ENCODE data around the gene THAP10.
A peak's percentile ranks its signal among the peaks of the same experiment; 100 is the strongest.
"Not testable (repeated sequence)": the region's sequence is repeated elsewhere in the genome, so short reads cannot be mapped to it uniquely, and the experiment has no call there.

THAP10 gene

DNA sequence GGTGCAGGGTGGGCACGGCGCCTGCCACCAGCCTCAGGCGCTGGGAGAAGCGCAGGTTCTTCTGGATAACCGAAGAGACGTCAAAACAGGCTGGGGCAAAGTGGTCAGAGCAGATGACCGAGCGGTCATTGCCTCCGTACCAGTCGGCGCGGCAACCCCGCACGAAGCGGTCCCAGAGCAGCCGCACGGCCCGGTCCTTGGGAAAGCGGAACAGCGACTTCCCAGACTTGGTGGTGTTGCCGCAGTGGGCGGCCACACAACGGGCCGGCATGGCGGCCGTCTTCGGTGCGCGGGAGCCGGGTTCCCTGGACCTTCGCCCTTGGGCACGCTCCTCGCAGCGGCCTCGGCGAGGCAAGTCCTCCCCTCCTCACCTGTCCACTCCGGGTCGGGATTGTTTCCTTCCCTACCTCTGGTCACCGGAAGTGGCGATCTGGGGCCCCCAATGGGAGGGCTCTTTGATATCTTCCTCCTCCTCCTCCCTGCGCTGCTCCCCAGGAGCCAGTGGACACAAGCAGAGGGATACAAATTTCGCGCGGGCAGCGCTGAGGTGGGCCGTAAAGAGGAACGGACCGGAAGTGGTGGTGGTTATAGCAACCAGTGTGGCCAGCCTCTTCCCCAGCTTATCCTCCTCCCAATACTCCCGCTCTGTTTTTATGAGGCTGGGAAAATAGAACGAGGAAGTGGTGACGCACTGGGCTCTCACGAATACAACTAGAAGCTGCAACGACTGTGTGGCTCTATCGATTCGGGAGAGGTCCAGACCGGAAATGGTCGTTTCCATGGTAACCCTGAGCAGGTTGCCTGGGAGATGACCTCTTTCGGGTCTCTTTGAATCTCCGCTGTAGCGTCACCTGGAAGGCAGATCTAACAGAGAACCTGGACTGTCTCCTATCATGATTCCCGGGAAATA is at the start of gene THAP10, which contains the start of gene LRRC49:
TSS of gene THAP10 (minus strand) at position 432 of the 910 bp plus-strand sequence. CDS start at position 271, 161 bp downstream.
TSS of gene LRRC49 (plus strand) at position 825 of the 910 bp plus-strand sequence. CDS start at position 894, 69 bp downstream.
- peak; percentile 80 for DNase-seq

DNA sequence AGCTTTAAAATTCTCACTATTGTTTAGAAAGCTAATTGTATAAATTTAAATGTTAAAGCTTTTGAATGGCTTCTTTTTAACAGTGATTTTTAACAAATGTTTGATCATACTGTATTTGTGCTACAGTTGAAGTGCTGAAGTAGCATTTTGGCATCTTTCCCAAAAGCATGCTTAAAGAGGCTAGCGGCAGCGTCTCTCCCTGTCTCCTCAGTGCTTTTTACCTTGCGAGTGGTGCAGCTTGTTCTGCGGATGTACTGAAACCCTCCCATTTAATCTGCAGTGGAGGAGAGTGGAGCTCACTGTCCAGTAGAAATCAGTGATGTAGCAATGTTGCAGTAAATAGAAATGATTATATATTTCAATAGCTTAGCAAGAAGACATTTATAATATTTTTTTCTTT is 44.1 kb upstream of the THAP10 start:
- DNase-seq, result peak; percentile 15

DNA sequence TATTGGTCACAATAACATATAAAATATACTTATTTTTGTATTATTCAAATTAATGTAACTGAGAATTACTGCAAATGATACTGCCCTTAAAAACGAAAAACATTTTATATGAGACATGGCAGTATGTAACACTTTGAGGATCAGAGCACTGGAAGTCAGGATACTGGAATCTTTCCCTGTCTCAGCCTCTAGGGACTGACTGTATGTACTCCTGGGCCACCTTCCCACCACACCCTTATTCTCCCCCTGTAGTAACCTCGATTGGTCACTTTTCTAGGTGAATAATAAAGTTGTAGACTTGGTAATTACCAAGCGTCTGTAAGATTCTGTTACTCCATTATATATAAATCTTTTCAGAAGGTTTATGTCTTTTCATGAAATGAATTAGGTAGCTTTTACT is 43.4 kb upstream of the THAP10 start:
- no peak for DNase-seq

DNA sequence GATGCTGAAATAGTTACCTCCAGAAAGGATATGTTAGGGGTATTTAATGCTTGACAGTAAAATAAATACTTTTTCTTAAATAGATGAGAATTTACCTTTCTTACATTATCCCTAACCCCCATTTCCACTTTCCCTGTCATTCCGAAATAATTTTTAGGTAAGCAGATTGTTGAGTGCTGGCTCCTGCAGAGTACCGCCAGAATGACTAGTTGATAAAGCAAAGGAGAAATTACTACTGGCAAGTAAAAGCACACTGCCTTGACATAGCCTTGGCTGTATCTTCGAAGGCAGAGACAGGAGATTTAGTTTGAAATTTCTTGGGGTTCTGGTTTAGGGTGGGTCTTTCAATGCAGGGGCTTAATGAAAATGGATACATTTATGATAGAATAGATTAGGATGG is 41.2 kb upstream of the THAP10 start:
- DNase-seq, result no peak

DNA sequence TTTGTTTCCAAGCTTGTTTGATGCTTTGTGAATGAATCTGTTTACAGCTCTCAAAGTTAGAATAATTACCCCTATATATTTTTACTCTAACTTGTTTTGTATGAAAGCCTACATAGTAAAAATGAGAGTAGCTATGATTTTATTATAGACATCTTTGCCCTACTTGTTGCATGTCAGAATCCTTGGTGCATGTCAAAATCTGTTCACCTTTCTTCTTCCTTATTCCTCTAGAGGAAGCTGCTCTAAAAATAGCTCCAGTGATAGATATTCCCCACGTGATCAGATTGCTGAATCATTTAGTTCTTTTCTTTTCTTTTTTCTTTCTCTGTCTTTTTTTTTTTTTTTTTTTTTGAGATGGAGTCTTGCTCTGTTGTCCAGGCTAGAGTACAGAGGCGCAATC is 40.2 kb upstream of the THAP10 start:
- DNase-seq, result no peak

DNA sequence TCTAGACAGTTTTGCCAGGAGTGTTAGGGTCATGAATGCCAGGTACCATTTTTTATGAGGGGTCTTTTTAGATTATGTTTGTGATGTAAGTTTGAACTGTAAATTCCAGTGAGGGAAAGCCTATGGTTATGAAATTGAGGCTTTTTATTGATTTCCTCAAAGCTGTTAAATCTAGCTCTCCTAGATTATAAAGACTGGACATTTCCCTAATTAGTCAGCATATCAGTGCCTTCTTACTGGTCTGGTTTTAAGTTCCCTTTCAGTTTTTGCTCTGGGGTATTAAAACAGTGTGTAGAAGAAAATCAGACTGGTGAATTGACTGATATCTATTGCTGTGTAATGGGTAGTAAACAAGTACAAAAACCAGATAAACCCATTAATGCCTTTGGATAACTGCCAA is 39.6 kb upstream of the THAP10 start:
- no peak for DNase-seq

DNA sequence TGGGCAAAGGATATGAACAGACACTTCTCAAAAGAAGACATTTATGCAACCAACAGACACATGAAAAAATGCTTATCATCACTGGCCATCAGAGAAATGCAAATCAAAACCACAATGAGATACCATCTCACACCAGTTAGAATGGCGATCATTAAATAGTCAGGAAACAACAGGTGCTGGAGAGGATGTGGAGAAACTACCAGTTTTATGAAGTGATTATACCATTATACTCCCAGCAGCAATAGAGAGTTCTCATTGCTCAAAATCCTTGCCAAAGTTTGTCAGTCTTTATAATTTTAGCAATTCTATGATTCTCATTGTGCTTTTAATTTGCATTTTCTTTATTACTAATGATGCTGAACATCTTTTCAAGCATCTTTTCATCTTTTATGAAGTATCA is 34.7 kb upstream of the THAP10 start:
- not testable (repeated sequence) for DNase-seq

DNA sequence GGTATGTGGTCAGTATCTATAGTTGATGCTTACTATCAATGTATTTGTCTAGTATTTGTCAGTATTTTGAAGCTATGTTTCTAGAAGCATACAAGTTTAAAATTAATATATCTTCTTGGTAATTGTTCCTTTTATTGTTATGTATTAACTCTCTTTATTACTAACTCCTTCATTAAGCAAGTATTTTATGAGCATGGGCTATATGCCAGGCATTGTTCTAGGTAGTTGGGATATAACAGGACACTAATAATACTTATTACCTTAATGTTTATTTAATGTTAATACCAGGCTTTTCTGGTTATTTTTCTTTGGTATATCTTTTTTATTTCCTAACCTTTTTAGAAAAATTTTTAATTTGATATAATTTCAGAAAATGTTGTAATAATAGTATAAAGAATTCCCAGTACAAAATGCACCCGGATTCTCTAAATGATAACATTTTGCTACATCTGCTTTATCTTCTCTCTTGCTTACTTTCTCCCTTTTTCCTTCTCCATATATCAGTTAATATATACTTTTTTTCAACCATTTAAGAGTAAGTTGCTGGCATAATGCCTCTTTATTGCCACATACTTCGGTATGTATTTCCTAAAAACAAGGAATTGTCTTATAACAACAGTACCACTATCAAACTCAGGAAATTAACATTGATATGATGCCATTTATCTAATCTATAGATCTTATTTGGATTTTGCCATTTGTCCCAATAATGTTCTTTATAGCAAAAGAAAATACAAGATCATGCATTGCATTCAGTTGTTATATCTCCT is 31.3 kb upstream of the THAP10 start:
- no peak for DNase-seq

DNA sequence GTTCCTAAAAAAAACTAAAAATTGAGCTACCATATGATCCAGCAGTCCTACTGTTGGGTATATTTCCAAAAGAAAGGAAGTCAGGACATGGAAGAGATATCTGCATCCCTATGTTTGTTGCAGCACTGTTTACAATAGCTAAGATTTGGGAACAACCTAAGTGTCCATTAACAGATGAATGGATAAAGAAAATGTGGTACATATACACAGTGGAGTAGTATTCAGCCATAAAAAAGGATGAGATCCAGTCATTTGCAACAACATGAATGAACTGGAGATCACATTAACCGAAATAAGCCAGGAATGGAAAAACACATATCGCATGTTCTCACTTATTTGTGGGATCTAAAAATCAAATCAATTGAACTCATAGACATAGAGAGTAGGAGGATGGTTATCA is 29.9 kb upstream of the THAP10 start:
- no peak for DNase-seq

DNA sequence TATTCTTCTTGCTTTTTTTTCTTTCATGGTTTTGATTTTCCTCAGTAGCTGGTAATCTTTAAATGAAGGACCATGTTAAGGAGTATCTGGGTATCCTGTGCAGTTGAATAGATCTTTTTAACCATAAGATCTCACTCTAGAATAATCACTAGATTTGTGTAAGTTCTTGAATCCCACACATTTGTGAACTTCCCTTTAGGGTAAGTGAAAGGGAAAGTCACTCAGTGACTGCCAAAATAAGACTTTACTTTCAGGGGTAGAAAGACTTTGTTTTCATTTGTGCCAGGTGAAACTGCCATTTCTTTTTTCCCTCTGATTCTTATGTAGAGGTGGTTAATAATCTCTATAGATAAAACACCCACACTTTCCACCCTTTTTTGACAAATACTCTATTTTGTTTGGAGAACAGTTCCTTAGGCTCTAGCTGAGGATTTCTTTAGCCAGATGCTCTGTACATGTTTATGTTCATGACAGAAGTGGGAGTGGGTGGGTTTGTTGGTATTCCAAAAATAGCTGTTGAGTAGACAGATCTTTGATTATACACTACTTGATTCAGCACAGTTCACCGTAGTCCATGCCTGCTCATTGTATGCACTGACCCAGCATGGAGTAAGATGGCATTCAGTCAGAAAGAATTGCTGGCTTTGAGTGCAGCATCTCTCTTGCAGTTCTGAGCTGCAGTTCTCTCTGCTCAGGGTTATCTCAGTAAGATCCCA is 28.9 kb upstream of the THAP10 start:
- DNase-seq, result no peak

DNA sequence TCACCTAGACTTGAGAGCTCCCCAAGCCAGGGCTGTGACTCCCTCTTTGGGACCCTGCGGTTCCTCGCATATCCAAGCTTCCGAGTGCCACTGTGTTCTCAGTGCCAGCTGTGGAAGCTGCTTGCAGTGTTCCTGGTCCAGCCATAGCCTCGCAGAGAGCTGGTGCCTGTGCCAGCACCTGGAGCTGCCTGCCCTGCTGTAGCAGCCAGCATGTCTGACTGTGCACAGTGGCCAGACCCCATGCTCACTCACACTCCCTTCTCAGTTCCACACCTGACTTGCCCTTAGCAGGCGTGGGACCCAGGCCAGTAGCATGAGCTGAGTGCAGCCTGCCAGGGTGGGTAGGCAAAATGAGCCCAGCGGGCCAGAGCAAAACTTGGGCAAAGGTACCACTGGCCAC is 25.7 kb upstream of the THAP10 start:
- no peak for DNase-seq

DNA sequence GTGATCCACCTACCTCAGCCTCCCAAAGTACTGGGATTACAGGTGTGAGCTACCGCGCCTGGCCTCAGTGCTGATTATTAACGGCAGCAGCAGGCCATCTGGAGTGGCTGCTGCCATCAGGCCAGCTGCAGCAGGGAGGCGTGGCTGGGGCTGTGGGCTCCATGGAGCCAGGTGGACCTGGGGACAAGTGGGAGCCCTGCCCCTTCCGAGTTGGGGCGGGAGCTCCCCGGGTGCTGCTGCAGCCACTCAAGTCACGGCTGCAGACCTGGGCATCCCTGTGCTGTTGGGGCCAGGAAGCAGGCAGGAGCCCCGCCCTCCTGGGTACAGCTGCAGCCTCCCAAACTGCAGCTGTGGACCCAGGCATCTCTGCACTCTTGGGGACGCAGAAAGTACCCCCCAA is 24.3 kb upstream of the THAP10 start:
- DNase-seq, result no peak

DNA sequence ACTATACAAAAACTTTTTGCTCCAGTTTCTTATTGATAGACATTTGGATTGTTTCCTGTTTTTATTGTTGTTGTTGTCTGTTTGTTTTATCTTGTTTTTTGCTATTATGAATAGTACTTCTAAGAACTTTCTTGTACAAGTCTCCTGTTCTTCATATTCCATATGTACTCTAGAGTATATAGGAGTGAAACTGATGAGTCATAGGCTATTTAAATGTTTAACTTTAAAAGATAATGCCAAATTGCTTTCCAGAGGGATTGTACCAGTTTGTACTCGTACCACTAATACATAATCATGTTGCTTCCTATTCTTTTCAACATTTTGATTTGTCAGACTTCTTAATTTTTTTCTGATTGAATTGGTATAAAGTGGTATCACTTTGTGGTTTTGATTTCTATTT is 20.0 kb upstream of the THAP10 start:
- no peak for DNase-seq

DNA sequence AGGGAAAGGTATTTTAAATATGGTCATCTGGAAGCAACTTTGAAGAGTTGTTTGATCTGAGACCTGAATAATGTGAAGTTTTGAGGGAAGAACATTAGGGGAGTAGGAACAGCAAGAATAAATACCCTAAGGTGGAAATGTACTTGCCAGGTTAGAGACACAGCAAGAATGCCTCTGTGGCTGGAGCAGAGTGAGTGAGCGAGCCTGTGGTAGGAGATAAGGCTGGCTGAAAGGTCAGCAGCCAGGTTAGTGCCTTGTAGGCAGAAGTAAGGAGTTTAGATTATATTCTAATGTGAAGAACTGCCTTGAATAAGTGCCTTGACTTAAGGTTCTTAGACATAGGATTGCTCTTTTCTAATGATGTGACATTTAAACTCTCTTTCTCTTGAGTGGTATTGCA is 18.7 kb upstream of the THAP10 start:
- no peak for DNase-seq

DNA sequence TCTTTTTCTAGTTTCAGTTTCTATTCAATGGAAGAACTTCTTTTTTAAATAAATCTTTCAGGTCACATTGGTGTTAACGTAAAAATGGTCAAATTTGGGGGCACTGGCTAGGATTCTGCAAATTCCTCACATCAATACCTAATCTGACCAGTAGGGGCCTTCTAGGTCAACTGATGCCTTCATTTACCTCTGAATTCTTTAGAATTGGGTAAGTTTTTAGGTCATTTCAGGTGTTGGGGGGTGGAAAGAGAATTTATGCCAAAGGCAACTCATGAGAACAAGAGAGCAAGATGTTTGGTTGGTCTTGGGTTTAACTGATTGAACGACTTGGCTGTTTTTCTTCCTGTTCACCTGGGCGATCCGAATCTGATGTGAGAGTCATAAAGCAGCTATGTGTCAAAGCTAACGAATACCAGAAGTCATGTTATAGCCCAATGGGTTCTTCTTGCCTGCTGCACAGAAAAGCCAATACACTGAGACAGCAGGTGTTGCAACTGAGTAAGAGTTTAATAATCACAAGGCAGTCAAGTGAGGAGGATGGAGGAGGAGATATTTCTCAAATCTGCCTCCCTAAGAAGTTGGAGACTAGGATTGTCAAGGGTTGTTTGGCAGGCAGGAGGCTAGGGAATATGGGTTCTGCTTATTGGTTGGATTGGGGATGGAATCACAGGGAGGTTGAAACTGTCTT is 15.7 kb upstream of the THAP10 start:
- DNase-seq, result no peak

DNA sequence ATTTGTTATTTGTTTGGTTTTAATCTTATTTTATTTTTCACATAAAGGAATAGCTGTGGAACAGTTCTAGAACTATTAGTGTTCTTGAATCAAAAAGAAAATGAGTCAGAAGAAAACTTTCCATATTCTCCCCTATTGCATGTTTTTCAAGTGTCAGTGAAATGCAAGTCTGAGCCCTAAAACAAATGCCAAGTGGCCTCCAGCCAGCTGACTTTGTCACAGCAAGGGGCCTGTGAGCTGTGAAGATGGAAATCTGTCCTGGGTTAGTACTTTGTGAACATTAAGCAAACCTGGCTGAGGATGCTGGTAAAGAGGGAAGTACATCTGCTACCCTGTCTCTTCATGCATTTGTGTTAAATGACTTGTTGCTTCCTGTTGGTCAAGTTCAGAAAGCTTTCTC is 14.6 kb upstream of the THAP10 start:
- no peak for DNase-seq

DNA sequence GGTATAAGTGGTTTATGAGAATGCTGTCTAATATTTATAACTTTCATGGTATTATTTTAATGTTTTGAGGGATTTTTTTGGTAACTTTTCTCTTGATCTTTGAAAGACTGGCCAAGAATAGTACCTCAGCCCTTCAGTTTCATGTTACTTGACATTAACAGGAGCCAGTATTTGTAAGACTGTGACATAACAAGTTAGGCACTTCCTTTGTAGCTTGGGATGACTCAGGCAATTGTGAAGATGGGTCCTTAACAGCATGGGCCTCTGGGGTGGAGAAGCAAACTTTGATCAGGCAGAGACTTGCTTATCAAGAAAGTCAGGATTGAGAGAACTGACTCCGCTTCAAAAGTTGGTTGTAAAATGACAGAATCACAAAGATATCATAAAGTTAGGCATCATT is 9.9 kb upstream of the THAP10 start:
- DNase-seq, result no peak

DNA sequence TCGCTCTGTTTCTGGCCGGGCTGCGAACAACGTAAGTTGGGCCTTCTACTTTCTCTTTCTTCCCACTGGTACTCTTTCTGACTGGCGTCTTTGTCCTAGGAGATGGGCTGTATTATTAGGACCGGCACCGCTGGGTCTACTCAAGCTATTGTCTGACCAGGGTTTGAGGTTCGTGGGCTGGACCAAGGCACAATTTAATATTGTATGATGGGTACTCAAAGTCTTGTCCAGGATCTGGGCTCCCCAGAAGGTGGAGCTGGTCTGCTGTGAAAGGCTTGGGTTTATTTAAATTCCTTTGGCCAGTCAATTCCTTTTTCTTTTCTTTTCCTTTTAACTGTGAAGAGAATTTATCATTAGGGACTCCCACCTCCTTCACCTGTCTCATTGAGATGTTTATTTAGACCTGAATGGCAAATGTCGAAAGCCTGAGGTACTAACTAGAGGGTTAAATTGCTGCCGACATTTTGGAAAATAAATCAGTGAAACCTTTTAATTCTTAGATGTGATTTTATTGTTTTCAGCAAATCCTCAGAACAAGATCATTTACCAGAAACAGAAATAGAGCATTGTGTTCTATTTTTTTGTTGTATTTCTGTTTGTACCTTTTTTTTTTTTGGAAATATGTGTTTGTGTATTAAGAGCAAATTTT is 803 bp upstream of the THAP10 start:
- no peak for DNase-seq

DNA sequence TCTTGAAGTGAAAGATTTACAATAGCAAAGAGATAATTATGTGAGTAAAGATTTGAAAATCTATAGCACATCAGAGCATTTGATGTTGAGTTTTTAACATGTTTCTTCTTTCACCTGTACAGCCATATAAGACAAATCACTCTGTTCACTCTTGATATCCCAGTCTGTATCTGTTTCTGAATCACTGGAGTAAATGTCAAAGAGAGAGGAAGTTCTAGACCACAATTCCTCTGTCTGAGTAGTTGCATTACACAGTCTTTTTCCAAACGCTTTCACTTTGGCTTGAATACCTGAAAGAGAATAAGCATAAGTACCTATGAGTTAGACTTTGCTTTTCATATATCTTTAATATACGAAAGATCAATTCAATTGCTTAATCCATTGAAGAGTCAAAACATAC is 9.9 kb downstream of the THAP10 start:
- DNase-seq, result no peak

DNA sequence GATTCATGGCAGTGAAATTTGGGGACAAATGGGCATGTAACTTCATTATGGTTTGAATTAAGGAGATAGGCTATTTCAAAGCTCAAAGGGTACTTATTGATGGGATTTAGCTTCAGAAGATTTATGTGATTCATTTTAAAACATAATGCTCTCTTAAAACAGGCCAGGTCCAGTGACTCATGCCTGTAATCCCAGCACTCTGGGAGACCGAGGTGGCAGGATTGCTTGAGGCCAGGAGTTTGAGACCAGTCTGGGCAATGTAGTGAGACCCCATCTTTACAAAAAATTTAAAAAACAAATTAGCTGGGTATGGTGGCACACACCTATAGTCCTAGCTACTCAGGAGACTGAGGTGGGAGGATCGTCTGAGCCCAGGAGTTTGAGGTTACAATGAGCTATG is 11.5 kb downstream of the THAP10 start:
- no peak for DNase-seq

DNA sequence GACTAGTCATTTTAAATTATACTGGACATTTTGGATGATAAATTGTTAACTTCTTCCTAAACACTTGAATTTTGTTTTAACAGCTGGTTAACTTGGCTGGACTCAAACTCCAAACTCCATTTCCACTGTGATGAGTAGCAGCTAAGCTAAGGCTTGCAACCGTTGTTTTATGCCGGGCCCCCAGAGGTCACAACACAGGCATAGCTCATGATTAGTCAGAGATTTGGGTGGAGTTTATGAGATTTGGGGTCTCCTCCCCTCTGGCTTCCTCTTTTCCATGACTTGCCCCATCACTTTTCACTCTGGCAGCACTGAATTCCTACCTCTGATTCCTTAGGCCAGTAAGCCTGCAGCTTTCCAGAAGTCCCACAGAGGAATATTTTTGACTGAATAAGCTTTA is 12.8 kb downstream of the THAP10 start:
- DNase-seq, result no peak

DNA sequence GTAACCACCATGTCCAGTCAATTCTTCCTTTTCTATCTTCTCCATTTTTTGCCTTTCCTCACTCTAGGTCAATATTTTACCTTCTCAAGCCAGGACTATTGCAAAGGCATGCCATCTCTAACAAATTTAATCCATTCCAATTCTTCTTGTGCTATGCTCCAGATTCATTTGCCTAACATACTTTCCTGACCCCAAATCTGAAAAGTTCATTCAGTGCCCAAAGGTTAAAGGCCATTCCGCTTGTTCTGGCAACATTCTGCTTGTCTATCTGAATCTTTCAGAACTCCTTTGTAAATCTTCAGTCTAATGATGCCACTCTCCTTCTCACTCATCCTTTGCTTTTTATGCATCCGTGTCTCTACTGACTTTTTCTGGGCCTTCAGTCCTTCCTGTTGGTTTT is 15.6 kb downstream of the THAP10 start:
- DNase-seq, result no peak

All from NCI-H187 treated with DMSO at 0.1 percent for 48 hours (cell line).